HepG2 (cell line): Measurements from ENCODE around the gene FKBP1A. TPM values are rescaled to one million over a fixed set of nuclear protein-coding genes. Genes with fewer than 3 reads are reported as not detected.
A peak's percentile ranks its signal among the peaks of the same experiment; 100 is the strongest.

Experiments used
- ATAC-seq: fragments of 200-7000 bp; cut with Tn5 transposase; 3 replicates; pipeline ENCODE4 v1.9.1; 2020; ENCODE audit warnings: mild to moderate bottlenecking, moderate library complexity
- BruUV-seq: library from RNA; stranded (reverse); fragments of 400-500 nt; replicated peaks from 2 replicates; lab custom pipeline; 2021; lab: Mats Ljungman, UMichigan
- CTCF ChIA-PET: fragments of 300-600 bp; formaldehyde crosslinking; extraction: SDS; loops from one replicate; lab custom pipeline; 2021; ENCODE audit warnings: low total read pairs, inconsistent platforms, low intra/inter-chr PET ratio; lab: Yijun Ruan, JAX
- POLR2A ChIA-PET: fragments of 350-600 bp; sonication (Branson Sonifier 250); formaldehyde crosslinking; loops from one replicate; lab custom pipeline; 2020; ENCODE audit warnings: antibody characterized with exemption, inconsistent platforms; lab: Yijun Ruan, JAX
- DNase-seq: peaks from one replicate; pipeline ENCODE4 v3.0.0-alpha.2; 2015; ENCODE audit warnings: low spot score
- FAIRE-seq: peaks from 3 replicates; lab custom pipeline; 2011; peaks lifted over from hg19 to GRCh38; lab: Jason Lieb, UNC
- H2AFZ ChIP-seq: one replicate; pipeline ENCODE4 v1.6.1; 2011; ENCODE audit warnings: low read length, inconsistent platforms
- H3K27ac ChIP-seq: fragments of 300-600 bp; 3 replicates; pipeline ENCODE4 v1.8.0; 2011; ENCODE audit warnings: mixed run types, mild to moderate bottlenecking, mixed read lengths, low read length, inconsistent platforms; ENCODE audit not compliant: insufficient read depth; ENCODE audit errors: extremely low read length
- H3K27me3 ChIP-seq, 2 experiments: fragments of 200-600 bp in 1 of 2; 2 replicates in 1 of 2; 3 replicates in 1 of 2; pipeline versions ENCODE4 v1.6.0 to v1.8.0; 2011; ENCODE audit warnings: low read length in 2 of 2, mild to moderate bottlenecking in 2 of 2, moderate library complexity in 2 of 2, inconsistent platforms in 1 of 2; ENCODE audit not compliant: insufficient read depth in 2 of 2, control insufficient read depth in 1 of 2
- H3K36me3 ChIP-seq, 2 experiments: fragments of 200-600 bp in 1 of 2; replicated peaks in 1 of 2; 2 replicates in 1 of 2; 3 replicates in 1 of 2; pipeline versions ENCODE4 v1.5.1 to v1.8.0; 2011; ENCODE audit warnings: low read length in 2 of 2, inconsistent platforms in 1 of 2; ENCODE audit not compliant: insufficient read depth in 2 of 2, control insufficient read depth in 1 of 2
- H3K4me1 ChIP-seq: 2 replicates; pipeline ENCODE4 v1.5.1; 2012; ENCODE audit warnings: low read length, inconsistent platforms; ENCODE audit not compliant: insufficient read depth
- H3K4me2 ChIP-seq: 2 replicates; pipeline ENCODE4 v1.6.0; 2011; ENCODE audit warnings: low read depth, low read length, inconsistent platforms
- H3K4me3 ChIP-seq, 3 experiments: fragments of 200-600 bp in 1 of 3; sonication (generic), shearing (Covaris generic) in 1 of 3; replicated peaks in 1 of 3; 2 replicates each; pipeline ENCODE4 v1.5.1; 2011 to 2016; ENCODE audit warnings: low read length in 3 of 3, inconsistent platforms in 2 of 3, low read depth in 2 of 3, mild to moderate bottlenecking in 2 of 3, control low read depth in 1 of 3, mixed read lengths in 1 of 3; ENCODE audit not compliant: insufficient read depth in 1 of 3
- H3K79me2 ChIP-seq: one replicate; pipeline ENCODE4 v1.6.1; 2011; ENCODE audit warnings: low read length, inconsistent platforms; ENCODE audit not compliant: insufficient read depth
- H3K9ac ChIP-seq: 2 replicates; pipeline ENCODE4 v1.6.0; 2011; ENCODE audit warnings: mild to moderate bottlenecking, low read depth, low read length, inconsistent platforms; ENCODE audit not compliant: insufficient read depth
- H3K9me3 ChIP-seq: 2 replicates; pipeline ENCODE4 v1.5.1; 2012; ENCODE audit warnings: mild to moderate bottlenecking, low read length
- H4K20me1 ChIP-seq: 2 replicates; pipeline ENCODE4 v1.6.0; 2011; ENCODE audit warnings: inconsistent platforms, mild to moderate bottlenecking, low read length, moderate library complexity; ENCODE audit not compliant: insufficient read depth
- CAMTA2 ChIP-seq: sonication (generic); formaldehyde crosslinking; IDR thresholded peaks from 2 replicates; pipeline ENCODE4 v1.4.0; 2020; ENCODE audit warnings: mild to moderate bottlenecking, missing genetic modification reagents, borderline replicate concordance
- CC2D1A ChIP-seq: sonication (generic); formaldehyde crosslinking; IDR thresholded peaks from 2 replicates; pipeline ENCODE4 v1.8.1; 2023; ENCODE audit warnings: mild to moderate bottlenecking, missing genetic modification reagents
- HMG20B ChIP-seq: conservative IDR thresholded peaks from 2 replicates; pipeline ENCODE4 v1.6.1; 2016; ENCODE audit warnings: missing genetic modification reagents, missing compliant biosample characterization
- HNRNPUL1 ChIP-seq: fragments of 200-400 bp; formaldehyde crosslinking; IDR thresholded peaks from 2 replicates; pipeline ENCODE4 v1.6.1; 2017; ENCODE audit warnings: low read depth, mild to moderate bottlenecking, low read length, moderate library complexity
- KLF9 ChIP-seq: IDR thresholded peaks from 2 replicates; pipeline ENCODE4 v1.6.1; 2016; ENCODE audit warnings: low read depth
- MTERF4 ChIP-seq: sonication (generic); formaldehyde crosslinking; IDR thresholded peaks from 2 replicates; pipeline ENCODE4 v1.8.0; 2023; ENCODE audit warnings: mild to moderate bottlenecking, missing genetic modification reagents
- NFYB ChIP-seq: sonication (generic); formaldehyde crosslinking; IDR thresholded peaks from 2 replicates; pipeline ENCODE4 v1.4.0; 2020; ENCODE audit warnings: missing genetic modification reagents
- NFYC ChIP-seq: IDR thresholded peaks from 2 replicates; pipeline ENCODE4 v1.6.1; 2016; ENCODE audit warnings: missing genetic modification reagents, missing compliant biosample characterization
- PRDM10 ChIP-seq: sonication (generic); formaldehyde crosslinking; IDR thresholded peaks from 2 replicates; pipeline ENCODE4 v1.4.0; 2020; ENCODE audit warnings: low read depth, missing genetic modification reagents
- REPIN1 ChIP-seq: sonication (generic); formaldehyde crosslinking; IDR thresholded peaks from 2 replicates; pipeline ENCODE4 v1.8.0; 2022; ENCODE audit warnings: missing genetic modification reagents, low read depth, mild to moderate bottlenecking, borderline replicate concordance
- SMAD1 ChIP-seq: sonication (generic); formaldehyde crosslinking; IDR thresholded peaks from 2 replicates; pipeline ENCODE4 v1.4.0; 2020; ENCODE audit warnings: missing genetic modification reagents, low read depth, mild to moderate bottlenecking, borderline replicate concordance
- ZNF282 ChIP-seq: fragments of 450-650 bp; IDR thresholded peaks from 2 replicates; pipeline ENCODE4 v1.6.1; 2018; ENCODE audit not compliant: partially characterized antibody
- ZNF614 ChIP-seq: IDR thresholded peaks from 2 replicates; pipeline ENCODE4 v1.6.1; 2018; ENCODE audit warnings: missing biosample characterization, missing genetic modification reagents, inconsistent platforms, borderline replicate concordance
- WGBS: methylation state at CpG from one replicate; pipeline ENCODE4 v1.1.6; 2017; ENCODE audit warnings: low lambda C conversion rate; 5-methylcytosine and 5-hydroxymethylcytosine counted together
- in situ Hi-C: cut with HindIII; loops from 2 replicates; pipeline ENCODE4 v1.10.0; 2017; ENCODE audit warnings: low pct_unique_long_range_greater_than_20kb; ENCODE audit not compliant: extremely low pct_ligation_motif_present
- intact Hi-C: fragments of 100-400 bp; cut with micrococcal nuclease; formaldehyde crosslinking; loops from one replicate; pipeline ENCODE4 v1.10.0; 2022; ENCODE audit not compliant: unreplicated experiment
- polyA plus RNA-seq, 8 experiments: library from polyadenylated mRNA; depleted of rRNA in 3 of 8; stranded (reverse) in 7 of 8; unstranded in 1 of 8; fragments of >200 nt; fragmentation: Illumina TruSeq in 4 of 8; extraction: Trizol in 4 of 8; gene quantifications; 2 replicates each; pipeline versions ENCODE4 v1.2.1 to v1.2.3, GENCODE V29; 2011 to 2016; ENCODE audit warnings: low read depth in 4 of 8, missing spikeins in 1 of 8, mixed read lengths in 1 of 8; ENCODE audit not compliant: insufficient read depth in 1 of 8
- total RNA-seq, 5 experiments: library from RNA; depleted of rRNA; stranded (reverse); fragments of >200 nt; fragmentation: Illumina TruSeq; extraction: Trizol; gene quantifications; 2 replicates each; pipeline ENCODE4 v1.2.3, GENCODE V29; 2016; ENCODE audit warnings: low read depth in 1 of 5
- TF ChIP-seq, protein P1 (sequence below): sonication (generic); formaldehyde crosslinking; IDR thresholded peaks from 2 replicates; pipeline ENCODE4 v1.5.0; 2020; ENCODE audit warnings: mild to moderate bottlenecking, missing genetic modification reagents

FKBP1A gene
- total and polyA plus RNA-seq, 2 of the 13 experiments (the other 11 are each of a cell fraction or from before 2014, with no cell fraction given), result 119 to 468 TPM

DNA sequence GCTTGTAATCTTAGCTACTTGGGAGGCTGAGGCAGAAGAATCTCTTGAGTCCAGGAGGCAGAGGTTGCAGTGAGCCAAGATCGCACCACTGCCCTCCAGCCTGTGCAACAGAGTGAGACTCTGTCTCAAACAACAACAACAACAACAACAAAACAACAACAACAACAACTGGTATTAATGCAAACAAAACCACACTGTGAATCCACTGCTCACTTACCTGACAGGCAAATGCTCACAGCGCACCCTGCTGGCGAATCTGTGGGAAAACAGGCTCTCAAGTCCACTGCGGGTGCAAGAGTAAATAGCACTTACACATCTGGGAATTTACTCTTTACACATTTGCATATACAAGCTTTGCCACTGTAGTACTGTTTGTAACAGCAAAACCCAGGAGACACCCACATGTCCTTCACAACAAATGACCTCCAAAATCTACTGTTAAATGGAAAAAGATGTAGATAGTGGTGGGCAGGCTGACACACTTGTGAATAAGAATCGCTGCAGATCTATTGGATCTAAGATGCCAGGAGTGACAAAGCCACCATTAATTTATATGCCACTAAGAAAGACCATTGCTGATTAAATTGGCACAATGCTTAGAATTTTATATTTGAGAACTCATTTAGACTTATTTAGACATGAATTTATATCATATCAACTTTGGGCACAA, 44.5 kb upstream of the FKBP1A start:
- H3K27me3 ChIP-seq, result no peaks in the 10 kb centered on the region
- peak; percentile 99 for FAIRE-seq
- no peaks in the 10 kb centered on the region for H3K4me1 ChIP-seq
- no peaks in the 10 kb centered on the region for H4K20me1 ChIP-seq
- no peaks in the 10 kb centered on the region for H3K79me2 ChIP-seq
- H3K9me3 ChIP-seq, result no peaks in the 10 kb centered on the region
- no peak overlapping the region for H3K27ac ChIP-seq
- peak; percentile 83 for DNase-seq
- peak; percentile 68 for ATAC-seq
- 24% methylated on average over 5 of the region's 5 CpGs for WGBS
- no peak overlapping the region for H3K4me3 ChIP-seq
- CTCF ChIA-PET, result interaction anchor here (0.9 to 7.4 kb wide), 5 partner anchors 13 to 128 kb away, joined by 3 to 122 read pairs (median 3); no protein-coding TSS in a partner anchor
- POLR2A ChIA-PET, result interaction anchor here (0.9 to 1.2 kb wide), 2 partner anchors 112 to 125 kb away, joined by 4 to 6 read pairs; no protein-coding TSS in a partner anchor
- in situ Hi-C loops, result no loop called here
- no TSS peak for BruUV-seq
- no peak overlapping the region for H2AFZ ChIP-seq
- no peak overlapping the region for H3K4me2 ChIP-seq
- intact Hi-C loops, result loop anchor here (1.0 to 5.0 kb wide), 3 partner anchors 35 to 124 kb away; partner anchors contain the start of gene FKBP1A
- H3K36me3 ChIP-seq, result peaks cover 5 to 12% of the 10 kb centered on the region in 2 experiments; a peak in 4 of 5 replicates
- H3K9ac ChIP-seq, result no peak overlapping the region
- TF ChIP-seq CAMTA2 (CRISPR knock-in tag) (no peak), SMAD1 (CRISPR knock-in tag) (no peak), ZNF614 (CRISPR knock-in tag) (no peak), MTERF4 (peak; percentile 51; the same call in 1 of the 2 replicates), HMG20B (CRISPR knock-in tag) (no peak), KLF9 (CRISPR knock-in tag) (no peak), REPIN1 (CRISPR knock-in tag) (no peak), NFYC (no peak), CC2D1A (CRISPR knock-in tag) (0 out of 2 replicates have a peak, but pooled peaks have one; percentile 77), PRDM10 (peak; percentile 39; the same call in 1 of the 2 replicates), NFYB (CRISPR knock-in tag) (no peak), HNRNPUL1 (no peak), ZNF282 (no peak)
- TF ChIP-seq, protein P1, sequence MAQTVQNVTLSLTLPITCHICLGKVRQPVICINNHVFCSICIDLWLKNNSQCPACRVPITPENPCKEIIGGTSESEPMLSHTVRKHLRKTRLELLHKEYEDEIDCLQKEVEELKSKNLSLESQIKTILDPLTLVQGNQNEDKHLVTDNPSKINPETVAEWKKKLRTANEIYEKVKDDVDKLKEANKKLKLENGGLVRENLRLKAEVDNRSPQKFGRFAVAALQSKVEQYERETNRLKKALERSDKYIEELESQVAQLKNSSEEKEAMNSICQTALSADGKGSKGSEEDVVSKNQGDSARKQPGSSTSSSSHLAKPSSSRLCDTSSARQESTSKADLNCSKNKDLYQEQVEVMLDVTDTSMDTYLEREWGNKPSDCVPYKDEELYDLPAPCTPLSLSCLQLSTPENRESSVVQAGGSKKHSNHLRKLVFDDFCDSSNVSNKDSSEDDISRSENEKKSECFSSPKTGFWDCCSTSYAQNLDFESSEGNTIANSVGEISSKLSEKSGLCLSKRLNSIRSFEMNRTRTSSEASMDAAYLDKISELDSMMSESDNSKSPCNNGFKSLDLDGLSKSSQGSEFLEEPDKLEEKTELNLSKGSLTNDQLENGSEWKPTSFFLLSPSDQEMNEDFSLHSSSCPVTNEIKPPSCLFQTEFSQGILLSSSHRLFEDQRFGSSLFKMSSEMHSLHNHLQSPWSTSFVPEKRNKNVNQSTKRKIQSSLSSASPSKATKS (CRISPR knock-in tag), result no peak
